Endodermal cell (in vitro differentiated cells): ENCODE measurements around the gene SCN3B. TPM values are rescaled to one million over a fixed set of nuclear protein-coding genes. Genes with fewer than 3 reads are reported as not detected.

Experiments used
- DNase-seq: peaks from one replicate; pipeline ENCODE4 v3.0.0-alpha.2; 2017
- H3K27ac ChIP-seq: 2 replicates; pipeline ENCODE4 v1.5.1; 2013; ENCODE audit warnings: mild to moderate bottlenecking, low read depth, low read length, moderate library complexity
- H3K27me3 ChIP-seq: 2 replicates; pipeline ENCODE4 v1.6.1; 2013; ENCODE audit warnings: mild to moderate bottlenecking, low read length, moderate library complexity; ENCODE audit not compliant: insufficient read depth, control insufficient read depth, poor library complexity, severe bottlenecking
- H3K36me3 ChIP-seq: 2 replicates; pipeline ENCODE4 v1.7.0; 2013; ENCODE audit warnings: mild to moderate bottlenecking, low read length, moderate library complexity; ENCODE audit not compliant: control insufficient read depth, insufficient read depth
- H3K4me1 ChIP-seq: one replicate; pipeline ENCODE4 v1.7.0; 2013; ENCODE audit warnings: low read length; ENCODE audit not compliant: control insufficient read depth, insufficient read depth
- H3K4me3 ChIP-seq: 2 replicates; pipeline ENCODE4 v1.5.1; 2013; ENCODE audit warnings: mild to moderate bottlenecking, low read length, moderate library complexity
- H3K9ac ChIP-seq: 2 replicates; pipeline ENCODE4 v1.6.1; 2013; ENCODE audit warnings: mild to moderate bottlenecking, low read length, moderate library complexity; ENCODE audit not compliant: poor library complexity, severe bottlenecking; ENCODE audit errors: extremely low read depth
- H3K9me3 ChIP-seq: 2 replicates; pipeline ENCODE4 v1.6.1; 2013; ENCODE audit warnings: mild to moderate bottlenecking, low read length, moderate library complexity; ENCODE audit not compliant: control insufficient read depth
- H3K27ac Mint-ChIP-seq: 2 replicates; pipeline ENCODE4 v1.8.0; 2020; ENCODE audit warnings: mixed read lengths
- H3K27me3 Mint-ChIP-seq: 2 replicates; pipeline ENCODE4 v1.8.0; 2021; ENCODE audit warnings: mild to moderate bottlenecking, mixed read lengths; ENCODE audit not compliant: insufficient read depth
- H3K36me3 Mint-ChIP-seq: 2 replicates; pipeline ENCODE4 v1.8.0; 2020; ENCODE audit warnings: low read depth, mixed read lengths
- H3K4me1 Mint-ChIP-seq: 2 replicates; pipeline ENCODE4 v1.8.0; 2020; ENCODE audit warnings: mixed read lengths
- H3K4me3 Mint-ChIP-seq: 2 replicates; pipeline ENCODE4 v1.8.0; 2020; ENCODE audit warnings: mild to moderate bottlenecking, moderate library complexity, mixed read lengths
- H3K9me3 Mint-ChIP-seq: 2 replicates; pipeline ENCODE4 v1.8.0; 2020; ENCODE audit warnings: mild to moderate bottlenecking, mixed read lengths
- WGBS, 2 experiments: methylation state at CpG; one replicate each; pipeline versions ENCODE4 v1.1.5 to v1.1.7; 2013; ENCODE audit warnings: missing lambda C conversion rate in 2 of 2, mixed read lengths in 1 of 2; ENCODE audit not compliant: insufficient coverage in 1 of 2, insufficient read length in 1 of 2; 5-methylcytosine and 5-hydroxymethylcytosine counted together
- total RNA-seq, 2 donors: library from RNA; stranded (reverse); fragmentation: NEBNext Ultra II Directional in 1 of 2; extraction: Animal tissue kit (Norgen Biotek cat#: 25700) in 1 of 2; gene quantifications; 2 replicates in 1 of 2; 3 replicates in 1 of 2; pipeline ENCODE4 v1.2.1, GENCODE V29; 2021
- TF ChIP-seq, protein P1 (sequence below): fragments of 200-600 bp; sonication (generic); conservative IDR thresholded peaks from 2 replicates; pipeline ENCODE4 v1.5.0; 2021; ENCODE audit warnings: antibody characterized with exemption, mild to moderate bottlenecking

Gene SCN3B
- total RNA-seq, 2 donors from 2014 or later = 0.51 to 0.90 TPM

DNA sequence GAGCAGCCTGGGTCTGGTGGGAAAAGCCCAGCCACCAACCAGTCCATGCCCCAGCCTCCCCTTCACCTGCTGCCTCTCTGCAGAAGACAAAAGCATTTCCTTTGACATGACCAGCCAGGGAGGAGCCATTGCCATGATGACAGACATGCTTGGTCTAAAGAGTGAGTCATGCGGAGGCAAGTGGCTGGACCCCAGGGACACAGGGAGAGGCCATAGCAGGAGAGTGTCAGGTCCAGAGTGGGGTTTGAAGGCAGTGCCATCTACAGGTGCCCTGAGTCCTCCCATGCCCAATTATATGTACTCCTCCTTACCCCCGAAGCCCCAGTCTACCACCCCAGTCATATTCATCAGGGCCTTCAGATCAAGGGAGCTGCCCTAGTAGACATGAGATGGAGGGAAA, 67.4 kb downstream of the SCN3B start:
- no peak overlapping the region for H3K4me3 ChIP-seq
- no peaks in the 10 kb centered on the region for H3K9me3 ChIP-seq
- TF ChIP-seq, protein P1, sequence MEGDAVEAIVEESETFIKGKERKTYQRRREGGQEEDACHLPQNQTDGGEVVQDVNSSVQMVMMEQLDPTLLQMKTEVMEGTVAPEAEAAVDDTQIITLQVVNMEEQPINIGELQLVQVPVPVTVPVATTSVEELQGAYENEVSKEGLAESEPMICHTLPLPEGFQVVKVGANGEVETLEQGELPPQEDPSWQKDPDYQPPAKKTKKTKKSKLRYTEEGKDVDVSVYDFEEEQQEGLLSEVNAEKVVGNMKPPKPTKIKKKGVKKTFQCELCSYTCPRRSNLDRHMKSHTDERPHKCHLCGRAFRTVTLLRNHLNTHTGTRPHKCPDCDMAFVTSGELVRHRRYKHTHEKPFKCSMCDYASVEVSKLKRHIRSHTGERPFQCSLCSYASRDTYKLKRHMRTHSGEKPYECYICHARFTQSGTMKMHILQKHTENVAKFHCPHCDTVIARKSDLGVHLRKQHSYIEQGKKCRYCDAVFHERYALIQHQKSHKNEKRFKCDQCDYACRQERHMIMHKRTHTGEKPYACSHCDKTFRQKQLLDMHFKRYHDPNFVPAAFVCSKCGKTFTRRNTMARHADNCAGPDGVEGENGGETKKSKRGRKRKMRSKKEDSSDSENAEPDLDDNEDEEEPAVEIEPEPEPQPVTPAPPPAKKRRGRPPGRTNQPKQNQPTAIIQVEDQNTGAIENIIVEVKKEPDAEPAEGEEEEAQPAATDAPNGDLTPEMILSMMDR = no peak
- Mint-ChIP-seq H3K27ac (no peak overlapping the region), H3K36me3 (peaks cover 12% of the 10 kb centered on the region), H3K27me3 (no peaks in the 10 kb centered on the region), H3K4me3 (no peak overlapping the region), H3K4me1 (peaks cover 30% of the 10 kb centered on the region), H3K9me3 (no peaks in the 10 kb centered on the region)
- H3K4me1 ChIP-seq = peaks cover 15% of the 10 kb centered on the region
- peaks cover 49% of the 10 kb centered on the region for H3K36me3 ChIP-seq
- H3K27me3 ChIP-seq = no peaks in the 10 kb centered on the region
- DNase-seq = no peak
- no peak overlapping the region for H3K9ac ChIP-seq
- no peak overlapping the region for H3K27ac ChIP-seq
- 94 to 100% methylated on average over 1 to 2 of the region's 2 CpGs for WGBS, 2 experiments

DNA sequence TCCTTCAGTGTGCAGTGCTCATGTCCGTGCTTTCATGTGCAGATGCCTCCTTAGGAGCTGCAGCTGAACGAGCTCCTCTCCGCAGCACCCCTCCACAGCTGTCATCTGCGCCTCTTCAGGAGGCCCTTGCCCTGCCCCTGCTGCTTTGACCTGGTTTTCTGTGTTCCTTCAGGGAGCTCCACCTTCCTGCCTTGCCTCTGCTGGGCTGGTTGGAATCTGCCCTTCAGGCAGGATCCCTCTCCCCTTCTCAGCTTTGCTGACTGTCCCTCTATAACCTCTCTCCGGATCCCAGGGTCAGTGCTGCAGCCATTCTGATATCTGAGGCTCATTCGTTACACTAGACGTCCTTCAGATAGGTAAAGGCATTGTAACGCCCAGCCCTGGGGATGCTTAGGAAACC, 67.9 kb downstream of the SCN3B start:
- H3K27me3 ChIP-seq = no peaks in the 10 kb centered on the region
- no peaks in the 10 kb centered on the region for H3K9me3 Mint-ChIP-seq
- DNase-seq = no peak
- H3K27ac Mint-ChIP-seq = no peak overlapping the region
- H3K4me3 ChIP-seq = no peak overlapping the region
- H3K27me3 Mint-ChIP-seq = peaks cover 5% of the 10 kb centered on the region
- H3K9ac ChIP-seq = no peak overlapping the region
- H3K36me3 Mint-ChIP-seq = peaks cover 12% of the 10 kb centered on the region
- H3K4me1 ChIP-seq = peaks cover 15% of the 10 kb centered on the region
- peaks cover 49% of the 10 kb centered on the region for H3K36me3 ChIP-seq
- H3K9me3 ChIP-seq = no peaks in the 10 kb centered on the region
- TF ChIP-seq, protein P1 = no peak
- H3K4me3 Mint-ChIP-seq = no peak overlapping the region
- 90 to 91% methylated on average over 7 to 8 of the region's 8 CpGs for WGBS, 2 experiments
- H3K27ac ChIP-seq = no peak overlapping the region
- peaks cover 30% of the 10 kb centered on the region for H3K4me1 Mint-ChIP-seq

DNA sequence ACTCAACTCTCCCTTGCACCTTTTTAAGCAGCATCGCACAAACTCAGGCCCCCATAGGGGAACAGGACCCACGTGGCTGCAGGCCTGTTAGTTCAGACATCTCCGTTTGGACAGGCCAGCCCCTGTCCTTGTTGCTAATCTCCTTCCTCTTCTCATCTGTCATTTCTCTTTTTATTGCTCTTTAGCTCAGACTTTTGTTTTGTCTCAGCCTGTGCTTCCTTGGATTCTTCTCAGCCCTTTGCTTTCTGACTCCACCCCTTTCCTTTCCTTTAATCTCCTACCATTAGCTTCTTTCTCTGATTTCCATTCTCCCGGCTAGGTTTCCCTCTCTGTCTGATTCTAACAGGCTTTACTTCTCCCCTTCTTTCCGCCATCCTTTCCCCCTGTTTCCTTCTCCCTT, 68.7 kb downstream of the SCN3B start:
- H3K27me3 Mint-ChIP-seq = peaks cover 13% of the 10 kb centered on the region
- no peaks in the 10 kb centered on the region for H3K9me3 Mint-ChIP-seq
- Histone ChIP-seq H3K36me3 (peaks cover 49% of the 10 kb centered on the region), H3K27me3 (no peaks in the 10 kb centered on the region), H3K9me3 (no peaks in the 10 kb centered on the region), H3K4me3 (no peak overlapping the region), H3K4me1 (peaks cover 15% of the 10 kb centered on the region), H3K9ac (no peak overlapping the region), H3K27ac (no peak overlapping the region)
- no peak overlapping the region for H3K27ac Mint-ChIP-seq
- peaks cover 5% of the 10 kb centered on the region for H3K36me3 Mint-ChIP-seq
- no peak overlapping the region for H3K4me3 Mint-ChIP-seq
- H3K4me1 Mint-ChIP-seq = peaks cover 36% of the 10 kb centered on the region
- WGBS, 2 experiments = 73 to 79% methylated on average over 4 to 5 of the region's 5 CpGs
- TF ChIP-seq, protein P1 = no peak
- DNase-seq = no peak
